NCI-H2171 (cell line): ENCODE data around the gene KCTD11.

Source experiments
- DNase-seq: peaks from one replicate; lab custom pipeline; 2025; lab: John Stamatoyannopoulos, UW

KCTD11 gene

DNA sequence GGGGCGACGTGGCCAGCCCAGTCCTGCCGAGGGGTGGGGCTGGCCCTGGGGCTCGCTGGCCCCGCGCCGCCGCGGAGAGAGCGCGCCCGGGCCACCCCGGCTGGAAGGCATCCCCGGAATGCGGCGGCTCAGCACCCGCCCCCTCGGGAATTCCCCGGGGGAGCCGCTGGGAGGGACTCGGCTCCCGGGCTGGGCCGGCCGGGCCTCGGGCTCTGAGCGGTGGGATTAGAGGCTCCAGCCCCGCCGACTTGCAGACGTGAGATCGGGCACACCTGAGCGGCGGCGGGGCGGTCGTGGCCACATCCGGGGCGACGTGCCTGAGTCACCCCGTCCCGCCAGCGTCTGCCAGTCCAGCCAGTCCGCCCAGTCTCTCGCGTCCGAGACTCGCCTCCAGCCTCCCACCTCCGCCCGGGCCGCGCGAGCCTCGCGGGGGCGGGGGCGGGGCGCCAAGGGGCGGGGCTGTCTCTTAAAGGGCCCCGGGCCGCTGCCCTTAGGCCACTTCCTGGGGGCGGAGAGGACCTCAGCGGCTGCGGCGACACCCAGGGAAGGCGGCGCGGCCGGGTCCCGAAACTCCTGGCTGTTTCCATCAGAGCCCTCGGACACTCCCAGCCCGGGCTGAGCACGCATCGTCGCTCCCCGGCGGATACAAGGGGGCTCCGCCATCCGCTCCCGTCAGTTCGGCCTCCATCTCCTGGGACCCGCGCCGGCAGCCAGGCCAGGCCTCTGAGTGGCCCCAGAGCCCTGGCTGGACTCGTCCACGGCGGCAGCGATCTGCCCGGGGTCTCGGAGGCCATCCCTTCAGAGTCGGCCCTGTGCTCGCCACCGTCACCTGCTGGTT lies at the start of gene KCTD11:
TSS of gene KCTD11 (plus strand) at position 498 of the 838 bp plus-strand sequence.
- DNase-seq, result peak; percentile 29

DNA sequence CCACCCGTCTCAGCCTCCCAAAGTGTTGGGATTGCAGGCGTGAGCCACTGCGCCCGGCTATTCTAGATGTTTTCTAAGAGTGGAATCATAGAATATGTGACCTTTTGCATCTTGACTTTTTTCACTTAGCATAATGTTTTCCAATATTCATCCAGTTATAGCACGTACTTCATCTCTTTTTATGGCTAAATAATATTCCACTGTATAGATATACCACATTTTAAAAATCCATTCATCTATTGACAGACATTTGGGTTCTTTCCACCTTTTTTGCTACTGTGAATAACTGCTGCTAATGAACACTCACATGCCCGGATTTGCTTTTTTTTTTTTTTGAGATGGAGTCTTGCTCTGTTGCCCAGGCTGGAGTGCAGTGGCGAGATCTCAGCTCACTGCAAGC lies 47.8 kb upstream of the KCTD11 start:
- no peak for DNase-seq

DNA sequence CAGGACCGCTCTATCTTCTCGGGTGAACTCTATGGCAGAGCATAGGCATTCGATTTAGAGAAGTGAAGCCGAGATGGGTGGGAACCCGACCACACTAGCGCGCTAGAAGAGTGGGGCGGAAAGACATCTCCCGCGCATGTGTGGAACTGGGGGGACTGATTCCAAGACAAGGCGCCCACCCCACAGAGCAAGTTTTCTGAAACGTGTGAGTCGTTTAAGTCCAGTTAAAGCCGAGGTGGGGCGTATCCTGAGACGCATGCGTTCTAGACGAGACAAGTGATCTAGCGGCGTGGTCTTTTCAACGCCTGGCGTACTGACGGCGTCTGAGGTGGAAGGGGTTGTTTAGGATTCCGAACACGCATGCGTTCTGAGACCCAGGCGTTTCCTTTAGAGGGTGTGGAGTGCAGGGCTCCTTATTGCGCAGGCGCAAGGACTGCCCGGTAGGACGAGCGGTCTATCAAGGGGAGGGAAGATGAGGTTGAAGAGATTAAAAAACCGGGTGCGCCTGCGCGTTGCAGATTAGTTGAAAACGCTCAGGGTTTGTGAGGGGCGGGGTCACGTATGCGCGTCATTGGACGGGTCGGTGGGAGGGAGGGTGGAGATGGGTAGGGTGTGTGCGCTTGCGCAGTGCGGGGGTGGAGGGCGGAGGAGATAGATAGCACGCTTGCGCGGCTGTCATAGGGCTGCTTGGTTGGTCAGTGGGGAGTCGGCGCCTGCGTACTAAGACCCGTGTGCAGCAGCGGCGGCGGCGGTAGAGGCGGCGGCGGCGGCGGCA lies 44.9 kb upstream of the KCTD11 start, which contains the start of gene EIF5A:
TSS of gene EIF5A (plus strand) at position 718 of the 775 bp plus-strand sequence. CDS start 2,008 bp downstream, outside the sequence.
- peak; percentile 98 for DNase-seq

DNA sequence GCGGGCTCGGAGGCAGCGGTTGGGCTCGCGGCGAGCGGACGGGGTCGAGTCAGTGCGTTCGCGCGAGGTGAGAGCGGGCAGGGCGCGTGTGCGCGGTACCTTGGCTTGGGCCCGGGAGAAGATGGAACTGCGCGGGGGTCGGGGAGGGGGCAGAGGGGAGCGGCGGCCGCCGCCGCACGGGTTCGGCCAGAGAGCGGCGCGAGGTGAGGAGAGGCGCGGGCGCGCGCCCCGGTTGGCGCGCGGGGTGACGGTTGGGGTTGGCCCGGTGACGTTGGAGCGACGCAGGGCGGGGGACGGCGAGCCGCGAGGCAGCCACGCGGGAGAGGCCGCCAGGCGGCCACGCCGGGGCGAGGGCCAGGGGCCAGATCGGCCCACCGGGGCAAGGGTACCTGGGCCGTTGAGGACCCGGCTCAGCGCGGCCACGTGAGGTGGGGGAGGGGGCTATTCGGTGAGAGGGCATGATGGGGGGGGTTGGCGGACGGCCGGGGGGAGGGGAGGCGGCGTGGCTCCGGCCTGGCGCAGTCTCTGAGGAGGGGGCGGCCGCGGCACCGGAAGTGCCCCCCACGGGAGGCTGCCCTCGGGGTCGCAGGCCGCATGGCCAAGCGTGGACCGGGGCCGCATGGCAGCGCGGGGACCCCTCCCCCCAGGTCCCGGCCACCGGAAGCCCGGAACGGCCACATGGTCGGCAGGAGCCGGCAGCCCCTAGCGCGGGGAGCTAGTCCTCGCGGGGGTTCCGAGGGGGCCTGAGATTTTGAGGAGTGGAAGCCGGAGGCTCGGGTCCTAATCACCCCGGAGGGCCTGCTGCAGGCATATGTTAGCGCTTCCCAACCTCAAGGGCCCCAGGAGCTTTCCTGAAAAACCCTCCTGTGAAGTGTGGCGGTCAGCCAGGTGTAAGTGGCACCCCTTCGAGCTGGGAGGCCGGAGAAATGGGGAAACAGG lies 44.0 kb upstream of the KCTD11 start:
- peak; percentile 23 for DNase-seq

DNA sequence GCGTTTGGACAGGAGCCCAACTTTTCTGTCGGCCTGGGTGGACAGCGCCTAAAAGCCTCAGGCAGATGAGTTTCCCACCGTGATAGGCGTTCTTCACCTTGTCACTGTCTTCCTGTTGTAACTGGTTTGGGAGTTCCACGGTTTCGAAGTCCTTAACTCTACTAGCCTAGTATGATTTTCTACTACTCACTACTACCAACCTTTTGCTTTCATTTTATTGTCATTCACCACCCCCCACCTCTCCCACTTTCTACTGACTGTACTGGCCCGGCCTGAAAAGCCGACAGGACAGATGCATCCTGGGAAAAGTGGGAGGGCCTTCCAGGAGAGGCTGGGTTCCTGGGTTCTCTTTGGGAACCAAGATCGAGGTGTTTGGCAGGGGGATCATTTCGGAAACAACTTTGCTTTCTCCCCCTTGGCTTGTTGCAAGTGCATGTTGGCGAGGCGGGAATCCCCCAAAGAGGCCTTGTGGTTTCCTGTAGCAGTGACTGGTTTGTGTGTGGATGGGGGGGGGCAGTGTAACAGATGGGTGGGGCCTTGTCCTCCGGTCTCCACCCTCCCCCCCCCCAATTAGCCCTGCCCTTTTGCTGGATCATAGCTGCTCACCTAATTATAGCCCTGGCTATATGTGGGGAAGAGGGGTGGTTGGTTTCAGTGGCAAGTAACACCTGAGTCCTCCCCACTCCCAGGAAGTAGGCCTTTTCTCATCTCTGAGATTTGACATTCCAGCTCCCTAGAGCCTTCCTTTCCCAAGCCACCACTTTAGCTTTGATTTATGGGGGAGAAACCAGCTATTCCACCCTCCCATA lies 43.1 kb upstream of the KCTD11 start:
- DNase-seq, result peak; percentile 29

DNA sequence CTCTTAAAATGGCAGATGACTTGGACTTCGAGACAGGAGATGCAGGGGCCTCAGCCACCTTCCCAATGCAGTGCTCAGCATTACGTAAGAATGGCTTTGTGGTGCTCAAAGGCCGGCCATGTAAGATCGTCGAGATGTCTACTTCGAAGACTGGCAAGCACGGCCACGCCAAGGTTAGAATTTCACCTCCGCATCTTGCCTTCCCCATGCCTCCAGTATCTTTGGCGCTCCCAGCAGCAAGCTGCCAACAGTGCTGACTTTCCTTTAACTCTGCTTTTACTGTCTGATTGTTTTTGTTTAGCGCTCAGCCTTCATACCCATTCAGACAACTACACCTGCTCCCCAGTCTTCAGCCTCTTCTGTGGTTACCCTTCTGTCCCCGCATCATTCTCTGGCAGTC lies 42.3 kb upstream of the KCTD11 start:
- DNase-seq, result no peak

DNA sequence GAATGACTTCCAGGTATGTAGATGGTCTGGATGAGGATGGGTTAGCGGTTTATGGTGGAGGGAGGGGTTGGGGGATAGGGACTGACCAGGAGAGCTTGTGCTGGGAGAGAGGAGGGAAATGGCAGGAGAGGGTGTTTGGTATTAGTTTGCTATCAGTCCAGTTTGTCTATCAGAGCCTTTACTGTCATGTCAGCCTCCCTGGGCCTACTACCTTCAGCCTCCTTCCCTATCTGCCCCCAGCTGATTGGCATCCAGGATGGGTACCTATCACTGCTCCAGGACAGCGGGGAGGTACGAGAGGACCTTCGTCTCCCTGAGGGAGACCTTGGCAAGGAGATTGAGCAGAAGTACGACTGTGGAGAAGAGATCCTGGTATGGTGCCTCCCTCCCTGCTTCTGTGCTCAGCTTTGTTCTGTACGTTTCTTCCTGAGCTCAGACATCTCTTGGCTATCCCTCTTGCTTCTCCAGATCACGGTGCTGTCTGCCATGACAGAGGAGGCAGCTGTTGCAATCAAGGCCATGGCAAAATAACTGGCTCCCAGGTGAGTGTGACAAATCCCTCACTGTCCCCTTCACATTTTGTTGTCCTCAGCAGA lies 40.8 kb upstream of the KCTD11 start:
- no peak for DNase-seq

DNA sequence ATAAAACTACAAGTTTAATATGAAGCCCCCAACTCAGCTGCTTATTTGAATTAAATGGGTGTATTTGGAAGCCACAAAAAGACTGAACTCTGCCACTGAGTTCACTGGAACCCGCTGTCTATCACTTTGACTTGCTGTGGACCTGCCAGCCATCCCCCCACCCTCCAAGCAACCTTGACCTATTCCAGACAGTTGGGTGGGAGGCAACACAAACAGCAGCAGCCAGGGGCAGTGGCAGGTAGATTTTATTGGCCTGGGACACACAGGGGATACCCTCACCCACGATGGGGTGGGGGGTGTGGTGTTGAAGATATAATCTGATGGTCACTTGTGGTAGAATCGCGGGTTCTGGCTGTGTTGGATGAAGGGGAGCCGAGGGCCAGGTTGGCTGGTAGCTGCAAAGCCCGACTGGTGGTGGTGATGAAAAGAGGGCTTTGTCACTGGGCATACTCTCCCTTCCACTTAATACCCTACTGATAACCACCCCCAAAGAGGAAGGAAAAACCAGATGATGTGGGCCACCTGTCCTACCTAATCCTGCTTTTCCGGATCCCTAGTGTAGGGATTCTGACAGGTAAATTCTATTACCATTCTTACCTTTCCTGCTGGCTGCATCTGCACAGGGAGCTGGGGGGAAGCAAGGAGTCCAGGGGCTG lies 39.4 kb upstream of the KCTD11 start:
- DNase-seq, result no peak

DNA sequence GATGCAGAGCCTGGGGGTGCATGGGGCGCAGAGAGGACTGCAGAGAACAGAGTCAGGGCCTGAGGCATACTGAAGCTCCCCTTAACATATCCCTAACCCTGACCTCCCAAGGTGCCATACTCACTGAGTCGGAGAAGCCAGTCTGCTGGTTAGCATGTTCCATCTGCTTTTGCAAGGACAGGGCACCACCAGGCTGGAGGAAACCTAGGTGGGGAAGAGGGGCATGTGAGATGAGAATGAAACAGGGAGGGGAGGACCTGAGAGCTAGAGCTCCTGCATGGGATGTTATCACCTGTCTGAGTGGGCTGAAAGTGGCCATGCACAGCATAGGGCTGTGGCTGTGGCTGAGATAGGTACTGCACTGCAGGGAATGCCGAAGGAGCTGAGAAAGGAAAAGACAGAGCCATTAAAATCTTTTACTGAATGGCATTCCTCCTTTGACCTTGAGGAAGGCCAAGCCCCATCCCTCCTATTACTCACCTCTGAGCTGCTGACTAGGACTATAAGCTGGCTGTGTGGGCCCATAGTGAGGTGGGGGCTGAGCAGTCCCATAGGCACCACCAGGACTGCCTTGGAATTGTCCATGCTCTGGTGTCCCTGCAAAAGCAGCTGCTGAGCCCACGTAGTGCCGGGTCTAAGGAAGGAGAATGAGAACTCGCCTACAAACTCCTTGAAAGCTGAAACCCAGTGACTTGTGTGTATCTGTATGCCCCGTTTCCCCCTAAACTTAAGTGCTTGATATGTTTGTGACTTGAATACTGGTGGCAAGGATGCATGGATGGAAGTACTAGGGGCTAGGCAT lies 38.7 kb upstream of the KCTD11 start:
- no peak for DNase-seq

DNA sequence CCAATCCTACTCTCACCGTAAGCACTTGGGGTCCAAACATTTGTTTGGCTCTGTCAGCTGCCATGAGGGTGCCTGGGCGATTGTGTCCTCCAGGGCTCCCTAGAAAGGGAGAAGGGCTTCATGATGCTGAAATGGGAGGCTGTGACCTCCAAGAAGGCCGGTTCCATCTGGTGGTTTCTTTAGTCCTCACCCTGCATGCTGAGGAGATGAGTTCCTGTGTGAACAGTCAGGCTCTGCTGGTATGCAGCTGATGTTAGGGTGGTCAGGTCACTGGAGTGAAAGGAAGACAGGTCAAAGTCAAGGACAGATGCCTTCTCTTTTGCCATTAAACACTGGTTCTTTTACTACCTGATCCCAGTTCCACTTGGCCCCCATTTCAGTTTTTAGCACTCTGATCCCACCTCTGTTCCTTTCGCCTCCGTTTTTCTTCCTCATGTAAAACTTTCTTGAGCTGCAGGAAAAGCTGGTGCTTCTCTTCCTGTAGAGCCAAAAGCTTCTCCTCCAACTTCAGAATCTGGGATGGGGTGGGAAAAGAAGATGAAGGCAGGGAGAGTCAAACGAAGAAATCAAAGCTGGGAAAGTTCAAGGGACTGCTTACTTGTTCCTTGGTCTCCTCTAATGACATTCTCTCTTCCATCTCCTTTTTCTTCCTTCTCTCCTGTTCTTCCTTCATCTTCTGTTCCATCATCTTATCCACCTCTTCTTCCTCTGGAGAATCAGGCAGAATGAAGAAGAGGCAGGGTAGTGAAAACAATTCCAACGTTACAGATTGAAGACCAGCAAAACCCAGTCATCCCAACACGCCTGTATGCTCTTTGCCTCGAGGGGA lies 37.9 kb upstream of the KCTD11 start:
- no peak for DNase-seq

DNA sequence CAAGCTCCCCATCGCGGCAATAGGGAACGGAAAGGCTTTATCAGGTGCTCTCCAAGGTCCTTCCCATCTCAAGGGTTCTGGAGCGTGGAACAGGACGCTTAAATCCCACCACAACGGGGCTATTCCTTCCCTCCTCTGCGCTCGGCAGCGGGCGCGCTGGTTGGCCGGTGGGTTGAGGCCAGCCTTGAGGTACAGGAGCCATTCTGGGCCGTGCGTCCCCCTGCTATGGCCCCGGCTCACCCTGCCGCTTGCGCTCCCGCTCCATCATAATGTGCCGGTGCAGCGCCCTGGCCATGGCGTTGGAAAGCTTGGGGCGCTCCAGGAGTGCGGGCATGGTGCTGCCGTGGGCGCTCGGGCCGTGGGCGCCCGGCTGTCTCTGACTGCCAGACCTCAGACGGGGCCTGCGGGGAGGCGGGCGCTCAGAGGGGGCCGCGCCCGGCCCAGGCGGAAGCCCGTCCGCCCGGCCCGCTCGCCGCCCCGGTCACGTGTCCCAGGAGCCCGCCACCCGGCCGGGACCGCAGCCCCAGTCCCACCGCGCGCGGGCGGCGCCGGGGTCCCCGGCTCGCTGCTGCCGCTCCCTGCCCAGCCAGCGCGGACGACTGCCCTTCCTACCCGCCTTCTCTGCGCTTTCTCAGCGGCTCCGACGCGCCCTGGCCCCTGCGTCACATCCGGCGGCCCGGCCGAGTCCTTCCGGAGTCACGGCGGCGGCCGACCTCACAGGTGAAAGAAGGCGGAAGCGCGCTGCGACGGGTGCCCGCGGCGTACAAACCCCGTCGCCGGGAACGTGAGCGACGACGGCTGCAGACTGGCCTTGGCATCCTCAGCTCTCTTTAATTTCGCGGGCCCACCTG lies 37.0 kb upstream of the KCTD11 start, which contains the start of gene GPS2:
TSS of gene GPS2 (minus strand) at position 642 of the 851 bp plus-strand sequence. CDS start at position 334, 308 bp downstream.
- peak; percentile 92 for DNase-seq

DNA sequence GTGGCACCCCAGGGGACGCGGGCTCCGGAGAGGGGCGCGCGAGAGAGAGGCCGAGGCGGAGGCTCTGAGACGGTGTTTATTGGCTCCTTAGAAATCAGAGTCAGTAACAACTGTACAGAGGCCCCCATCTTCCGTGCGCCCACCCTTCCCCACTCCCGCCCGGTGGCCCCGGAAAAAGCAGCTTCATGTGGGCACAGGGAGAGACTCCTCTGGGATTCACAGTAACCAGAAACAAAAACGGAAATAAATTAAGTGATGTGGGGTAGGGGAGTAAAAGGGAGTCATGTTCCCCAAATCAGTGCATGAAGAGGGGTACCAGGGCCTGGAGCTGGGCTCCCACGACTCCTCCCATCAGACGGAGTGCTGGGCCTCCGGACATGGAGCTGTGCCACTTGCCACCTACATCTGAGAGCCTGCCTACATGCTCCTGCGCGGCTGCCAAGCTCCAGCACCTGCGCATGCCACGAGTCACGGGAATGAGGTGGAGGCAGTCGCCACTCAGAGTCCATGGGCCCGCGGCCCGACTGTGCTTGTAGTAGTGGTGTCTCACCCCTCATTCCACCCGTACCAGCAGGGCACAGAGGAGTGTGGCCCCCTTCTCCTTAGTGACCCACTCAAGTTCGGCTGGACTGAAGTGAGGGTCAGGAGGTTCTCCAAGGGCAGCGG lies 36.3 kb upstream of the KCTD11 start:
- no peak for DNase-seq

DNA sequence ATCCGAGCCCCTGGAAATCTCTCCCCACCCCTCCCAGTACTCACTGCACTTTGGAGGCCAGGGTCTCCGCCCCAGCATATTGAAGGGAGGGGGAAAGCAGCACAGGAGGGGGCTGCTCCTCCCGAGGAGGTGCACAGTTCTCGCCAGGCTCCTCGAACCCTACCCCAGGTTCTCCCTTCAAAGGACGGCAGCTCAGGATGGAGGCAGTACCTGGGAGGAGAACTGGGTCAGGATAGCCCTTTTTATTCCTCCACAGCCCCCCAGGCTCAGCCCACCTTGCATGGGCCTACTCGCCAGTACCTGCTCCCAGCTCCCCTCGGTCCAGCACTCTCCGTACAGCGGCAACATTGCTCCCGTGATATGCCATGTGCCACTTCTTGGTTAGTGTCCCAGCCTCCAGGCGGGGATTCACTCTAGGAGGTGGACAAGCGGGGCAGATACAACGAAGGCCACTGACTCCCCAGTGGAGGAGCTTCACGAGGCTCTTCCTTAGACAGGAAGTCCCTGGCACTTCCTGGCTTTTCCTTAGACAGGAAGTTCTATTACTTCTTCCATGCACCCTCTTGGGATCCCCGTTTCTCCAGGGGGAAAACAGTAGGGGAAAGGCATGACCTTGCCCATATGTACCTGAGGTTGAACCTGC lies 34.7 kb upstream of the KCTD11 start:
- no peak for DNase-seq

DNA sequence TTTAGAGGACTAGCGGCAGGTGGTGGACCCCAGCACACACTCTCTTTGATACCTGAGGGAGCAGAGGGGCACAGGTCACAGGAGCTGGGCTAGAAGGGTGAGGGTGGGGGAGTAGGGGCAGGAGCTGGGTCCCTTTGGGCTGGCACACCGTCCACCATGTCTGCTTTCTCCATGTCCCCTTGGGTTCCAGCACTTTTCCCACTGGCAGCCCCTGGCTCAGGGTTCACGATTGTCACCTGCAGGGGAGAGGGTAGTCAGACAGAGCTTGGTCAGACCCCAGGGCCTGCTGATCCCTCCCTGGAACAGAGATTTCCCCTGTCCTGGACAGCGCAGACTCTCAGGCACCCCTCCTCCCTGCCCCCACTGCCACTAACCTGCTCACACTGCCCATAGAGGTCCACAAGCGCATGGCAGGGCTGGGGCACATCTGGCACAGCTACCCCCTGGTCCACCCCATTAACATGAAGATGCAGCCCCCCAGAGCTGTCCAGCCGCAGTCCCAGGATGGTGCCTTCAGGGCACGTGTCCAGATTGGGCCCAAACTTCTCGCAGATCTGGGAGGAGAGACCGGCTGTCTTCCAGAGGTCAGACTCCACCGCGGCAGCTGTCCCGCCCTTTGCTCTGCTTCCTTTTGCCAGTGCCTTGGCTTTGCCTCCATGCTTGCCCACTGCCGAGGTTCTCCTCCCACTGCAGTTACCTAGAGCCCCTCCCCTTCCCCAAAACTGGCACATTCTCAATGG lies 33.7 kb upstream of the KCTD11 start:
- DNase-seq, result no peak

DNA sequence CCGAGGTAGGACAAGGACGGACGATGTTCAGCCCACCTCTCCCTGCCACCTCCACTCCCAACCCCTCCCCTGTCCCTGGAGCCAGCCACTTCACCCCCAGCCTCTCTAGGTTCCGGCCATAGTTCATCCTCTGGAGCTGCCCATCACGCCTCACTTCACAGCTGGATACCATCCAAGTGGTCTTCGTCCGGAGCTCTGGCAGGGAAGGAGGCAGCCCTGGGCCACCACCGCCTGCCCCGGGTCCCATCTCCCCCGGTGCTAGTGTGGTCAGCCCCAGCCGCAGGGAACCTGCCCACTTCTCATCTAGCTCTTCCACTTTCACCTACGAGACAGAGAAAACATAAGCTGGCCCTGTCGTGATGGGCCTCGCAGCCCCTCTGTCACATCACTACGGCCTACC lies 30.5 kb upstream of the KCTD11 start:
- no peak for DNase-seq
